ENCODE measurements around the gene MARCHF10. TPM values are rescaled to one million over a fixed set of nuclear protein-coding genes. Genes with fewer than 3 reads are reported as not detected.

The MARCHF10 gene
- polyA plus RNA-seq, 3 donors, result not detected

DNA sequence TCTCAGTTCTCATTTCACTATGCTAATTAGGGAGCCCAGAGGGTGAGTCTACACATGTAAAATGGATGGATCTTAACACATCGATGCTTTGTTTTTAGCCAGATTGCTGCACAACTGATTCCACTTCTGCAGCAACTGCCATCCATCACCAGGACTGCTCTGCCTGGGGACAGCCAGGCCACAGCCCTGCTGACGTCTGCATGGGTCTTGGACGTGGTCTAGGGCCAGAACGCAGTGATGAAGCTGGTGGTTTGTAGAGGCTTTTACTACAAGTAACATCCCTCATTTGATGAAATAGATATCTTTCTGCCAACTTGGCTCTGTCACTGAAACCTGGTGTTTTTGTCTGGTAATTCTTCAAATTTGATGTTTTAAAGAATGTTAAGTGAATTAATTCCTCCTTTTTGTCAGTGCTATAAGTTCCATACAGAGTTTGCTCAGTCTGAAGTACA lies 50.6 kb downstream of the MARCHF10 start:
- DNase-seq, result no peak
- Mint-ChIP-seq H3K9me3 (no peaks in the 10 kb centered on the region), H3K36me3 (no peaks in the 10 kb centered on the region), H3K4me1 (no peaks in the 10 kb centered on the region), H3K27me3 (ENCODE audit: low read depth in 3 of 3) (peaks cover 1 to 5% (median 3%) of the 10 kb centered on the region in 3 donors), H3K27ac (no peak overlapping the region), H3K4me3 (no peak overlapping the region)
- no peak overlapping the region for H3K9ac ChIP-seq (ENCODE audit: insufficient read depth, low read length, poor library complexity, severe bottlenecking)
- no peak overlapping the region for H3K4me2 ChIP-seq (replicated peaks; ENCODE audit: extremely low read depth, low read length, poor library complexity, severe bottlenecking)
- intact Hi-C loops (cut with micrococcal nuclease), result no loop called here
- no peaks in the 10 kb centered on the region for H4K20me1 ChIP-seq (ENCODE audit: insufficient read depth, low read length)
- H3K4me3 ChIP-seq (replicated peaks in 1 of 3; ENCODE audit: low read depth in 2 of 3, low read length in 3 of 3), result no peak overlapping the region
- H3K9me3 ChIP-seq (replicated peaks in 1 of 2; ENCODE audit: control insufficient read depth in 1 of 2, insufficient read depth in 1 of 2, low read length in 2 of 2), result no peaks in the 10 kb centered on the region
- 90% methylated on average over 1 of the region's 4 CpGs for WGBS (ENCODE audit: insufficient coverage)
- no peaks in the 10 kb centered on the region for H3K36me3 ChIP-seq (replicated peaks in 1 of 2; ENCODE audit: control insufficient read depth in 1 of 2, insufficient read depth in 2 of 2, low read length in 2 of 2)
- no peaks in the 10 kb centered on the region for H3K79me2 ChIP-seq (ENCODE audit: insufficient read depth, low read length)
- no peak overlapping the region for H2AFZ ChIP-seq (ENCODE audit: insufficient read depth, low read depth, low read length, poor library complexity, severe bottlenecking)
- no peaks in the 10 kb centered on the region for H3K4me1 ChIP-seq (ENCODE audit: control insufficient read depth in 1 of 2, insufficient read depth in 2 of 2, low read length in 2 of 2)
- H3K27ac ChIP-seq (ENCODE audit: low read depth in 1 of 2, low read length in 2 of 2), result no peak overlapping the region
- TF ChIP-seq, protein P1, sequence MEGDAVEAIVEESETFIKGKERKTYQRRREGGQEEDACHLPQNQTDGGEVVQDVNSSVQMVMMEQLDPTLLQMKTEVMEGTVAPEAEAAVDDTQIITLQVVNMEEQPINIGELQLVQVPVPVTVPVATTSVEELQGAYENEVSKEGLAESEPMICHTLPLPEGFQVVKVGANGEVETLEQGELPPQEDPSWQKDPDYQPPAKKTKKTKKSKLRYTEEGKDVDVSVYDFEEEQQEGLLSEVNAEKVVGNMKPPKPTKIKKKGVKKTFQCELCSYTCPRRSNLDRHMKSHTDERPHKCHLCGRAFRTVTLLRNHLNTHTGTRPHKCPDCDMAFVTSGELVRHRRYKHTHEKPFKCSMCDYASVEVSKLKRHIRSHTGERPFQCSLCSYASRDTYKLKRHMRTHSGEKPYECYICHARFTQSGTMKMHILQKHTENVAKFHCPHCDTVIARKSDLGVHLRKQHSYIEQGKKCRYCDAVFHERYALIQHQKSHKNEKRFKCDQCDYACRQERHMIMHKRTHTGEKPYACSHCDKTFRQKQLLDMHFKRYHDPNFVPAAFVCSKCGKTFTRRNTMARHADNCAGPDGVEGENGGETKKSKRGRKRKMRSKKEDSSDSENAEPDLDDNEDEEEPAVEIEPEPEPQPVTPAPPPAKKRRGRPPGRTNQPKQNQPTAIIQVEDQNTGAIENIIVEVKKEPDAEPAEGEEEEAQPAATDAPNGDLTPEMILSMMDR (IDR thresholded peaks at IDR 0.05), result no peak
- H3K27me3 ChIP-seq (ENCODE audit: control insufficient read depth in 2 of 2, insufficient read depth in 2 of 2, low read length in 2 of 2), result no peaks in the 10 kb centered on the region

- Histone ChIP-seq H3K4me1 (ENCODE audit: control insufficient read depth in 1 of 2, insufficient read depth in 2 of 2, low read length in 2 of 2) (no peaks in the 10 kb centered on the region), H3K9me3 (replicated peaks in 1 of 2; ENCODE audit: control insufficient read depth in 1 of 2, insufficient read depth in 1 of 2, low read length in 2 of 2) (no peaks in the 10 kb centered on the region), H3K9ac (ENCODE audit: insufficient read depth, low read length, poor library complexity, severe bottlenecking) (no peak overlapping the region), H3K27ac (ENCODE audit: low read depth in 1 of 2, low read length in 2 of 2) (no peak overlapping the region), H3K27me3 (ENCODE audit: control insufficient read depth in 2 of 2, insufficient read depth in 2 of 2, low read length in 2 of 2) (no peaks in the 10 kb centered on the region), H2AFZ (ENCODE audit: insufficient read depth, low read depth, low read length, poor library complexity, severe bottlenecking) (no peak overlapping the region), H3K4me2 (replicated peaks; ENCODE audit: extremely low read depth, low read length, poor library complexity, severe bottlenecking) (no peak overlapping the region), H3K36me3 (replicated peaks in 1 of 2; ENCODE audit: control insufficient read depth in 1 of 2, insufficient read depth in 2 of 2, low read length in 2 of 2) (no peaks in the 10 kb centered on the region), H3K4me3 (replicated peaks in 1 of 3; ENCODE audit: low read depth in 2 of 3, low read length in 3 of 3) (no peak overlapping the region), H3K79me2 (ENCODE audit: insufficient read depth, low read length) (no peaks in the 10 kb centered on the region), H4K20me1 (ENCODE audit: insufficient read depth, low read length) (no peaks in the 10 kb centered on the region)
- no peak for DNase-seq
- no CpG with 5 or more reads among the region's 4 CpGs for WGBS (ENCODE audit: insufficient coverage)
- no peak overlapping the region for H3K4me3 Mint-ChIP-seq
- intact Hi-C loops (cut with micrococcal nuclease), result no loop called here
- H3K36me3 Mint-ChIP-seq, result no peaks in the 10 kb centered on the region
- H3K27me3 Mint-ChIP-seq (ENCODE audit: low read depth in 3 of 3), result peaks cover 1 to 7% (median 1%) of the 10 kb centered on the region in 3 donors
- TF ChIP-seq, protein P1 (IDR thresholded peaks at IDR 0.05), result no peak
- H3K4me1 Mint-ChIP-seq, result no peaks in the 10 kb centered on the region
- no peaks in the 10 kb centered on the region for H3K9me3 Mint-ChIP-seq
- H3K27ac Mint-ChIP-seq, result no peak overlapping the region
Measured at GRCh38 chr17:62756198-62756597, 51.9 kb downstream of the MARCHF10 start.

Measured in CD14-positive monocyte (primary cell).